Dedifferentiated amniotic fluid mesenchymal stem cell (primary cell): ENCODE data around the gene MAST3.

ENCODE experiments used
- DNase-seq: peaks from one replicate; pipeline ENCODE4 v3.0.0-alpha.2; 2016; ENCODE audit errors: extremely low spot score

MAST3 gene

GRCh38 chr19:18097217-18097992 is at the start of gene MAST3:
Gene MAST3 (plus strand): TSS chr19:18097778. CDS start chr19:18097793, 15 bp downstream.
- DNase-seq: peak; percentile 34

GRCh38 chr19:18049385-18049784 is 48.2 kb upstream of the MAST3 start:
- DNase-seq: no peak

GRCh38 chr19:18051887-18052286 is 45.7 kb upstream of the MAST3 start:
- no peak for DNase-seq

- DNase-seq: peak; percentile 26
Observed at GRCh38 chr19:18053576-18054219, 43.9 kb upstream of the MAST3 start.

GRCh38 chr19:18055967-18056366 is 41.6 kb upstream of the MAST3 start:
- DNase-seq: no peak

- DNase-seq: no peak
Observed at GRCh38 chr19:18057557-18057956, 40.0 kb upstream of the MAST3 start.

GRCh38 chr19:18058208-18059009 is 39.2 kb upstream of the MAST3 start:
- DNase-seq: peak; percentile 74

- no peak for DNase-seq
Observed at GRCh38 chr19:18059297-18059696, 38.3 kb upstream of the MAST3 start.

GRCh38 chr19:18059902-18060301 is 37.7 kb upstream of the MAST3 start:
- DNase-seq: no peak

- DNase-seq: no peak
Observed at GRCh38 chr19:18060472-18060871, 37.1 kb upstream of the MAST3 start.

GRCh38 chr19:18062028-18062427 is 35.5 kb upstream of the MAST3 start:
- no peak for DNase-seq

- no peak for DNase-seq
Observed at GRCh38 chr19:18063463-18063862, 34.1 kb upstream of the MAST3 start.

GRCh38 chr19:18065173-18065495 is 32.4 kb upstream of the MAST3 start:
- no peak for DNase-seq

- DNase-seq: no peak
Observed at GRCh38 chr19:18068395-18068794, 29.2 kb upstream of the MAST3 start.

- no peak for DNase-seq
Observed at GRCh38 chr19:18069383-18069782, 28.2 kb upstream of the MAST3 start.

- DNase-seq: no peak
Observed at GRCh38 chr19:18070181-18070580, 27.4 kb upstream of the MAST3 start.

GRCh38 chr19:18072335-18072734 is 25.2 kb upstream of the MAST3 start:
- DNase-seq: no peak

- DNase-seq: no peak
Observed at GRCh38 chr19:18073197-18073596, 24.4 kb upstream of the MAST3 start.

GRCh38 chr19:18074192-18074591 is 23.4 kb upstream of the MAST3 start:
- no peak for DNase-seq

GRCh38 chr19:18083929-18084684 is 13.5 kb upstream of the MAST3 start:
- DNase-seq: no peak

GRCh38 chr19:18085702-18086457 is 11.7 kb upstream of the MAST3 start:
- no peak for DNase-seq
